Fibroblast of mammary gland (primary cell): Measurements from ENCODE around the gene PHAF1.

Experiments
- DNase-seq: peaks from one replicate; pipeline ENCODE4 v3.0.0-alpha.2; 2010; ENCODE audit warnings: low read depth
- H3K4me3 ChIP-seq: 2 replicates; pipeline ENCODE4 v1.5.1; 2011; ENCODE audit warnings: low read depth, mild to moderate bottlenecking, low read length, moderate library complexity; ENCODE audit not compliant: control insufficient read depth
- TF ChIP-seq, protein P1 (sequence below): conservative IDR thresholded peaks from 2 replicates; pipeline ENCODE4 v1.5.1; 2011; ENCODE audit warnings: low read depth, low read length, inconsistent platforms; ENCODE audit not compliant: control insufficient read depth, insufficient read depth

PHAF1 gene

GRCh38 chr16:67194260-67194659 lies 84.5 kb downstream of the PHAF1 start:
- TF ChIP-seq, protein P1, sequence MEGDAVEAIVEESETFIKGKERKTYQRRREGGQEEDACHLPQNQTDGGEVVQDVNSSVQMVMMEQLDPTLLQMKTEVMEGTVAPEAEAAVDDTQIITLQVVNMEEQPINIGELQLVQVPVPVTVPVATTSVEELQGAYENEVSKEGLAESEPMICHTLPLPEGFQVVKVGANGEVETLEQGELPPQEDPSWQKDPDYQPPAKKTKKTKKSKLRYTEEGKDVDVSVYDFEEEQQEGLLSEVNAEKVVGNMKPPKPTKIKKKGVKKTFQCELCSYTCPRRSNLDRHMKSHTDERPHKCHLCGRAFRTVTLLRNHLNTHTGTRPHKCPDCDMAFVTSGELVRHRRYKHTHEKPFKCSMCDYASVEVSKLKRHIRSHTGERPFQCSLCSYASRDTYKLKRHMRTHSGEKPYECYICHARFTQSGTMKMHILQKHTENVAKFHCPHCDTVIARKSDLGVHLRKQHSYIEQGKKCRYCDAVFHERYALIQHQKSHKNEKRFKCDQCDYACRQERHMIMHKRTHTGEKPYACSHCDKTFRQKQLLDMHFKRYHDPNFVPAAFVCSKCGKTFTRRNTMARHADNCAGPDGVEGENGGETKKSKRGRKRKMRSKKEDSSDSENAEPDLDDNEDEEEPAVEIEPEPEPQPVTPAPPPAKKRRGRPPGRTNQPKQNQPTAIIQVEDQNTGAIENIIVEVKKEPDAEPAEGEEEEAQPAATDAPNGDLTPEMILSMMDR, result no peak
- H3K4me3 ChIP-seq, result no peak overlapping the region
- DNase-seq, result no peak

DNA sequence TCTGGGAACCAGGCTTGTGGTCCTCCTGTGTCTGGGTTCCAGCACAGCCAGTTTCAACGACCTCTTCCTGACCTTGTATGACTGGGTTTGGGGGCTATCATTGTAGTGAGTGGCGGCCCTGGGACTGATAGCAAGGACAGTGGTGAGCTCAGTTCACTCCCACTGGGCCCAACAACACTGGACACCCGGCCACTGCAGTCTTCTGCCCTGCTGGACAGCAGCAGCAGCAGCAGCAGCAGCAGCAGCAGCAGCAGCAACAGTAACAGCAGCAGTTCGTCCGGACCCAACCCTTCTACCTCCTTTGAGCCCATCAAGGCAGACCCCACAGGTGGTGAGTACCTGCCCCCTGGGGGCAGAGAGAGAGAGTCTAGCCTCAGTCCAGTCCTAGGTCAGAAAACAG lies 85.9 kb downstream of the PHAF1 start:
- TF ChIP-seq, protein P1, result no peak
- no peak for DNase-seq
- H3K4me3 ChIP-seq, result no peak overlapping the region

DNA sequence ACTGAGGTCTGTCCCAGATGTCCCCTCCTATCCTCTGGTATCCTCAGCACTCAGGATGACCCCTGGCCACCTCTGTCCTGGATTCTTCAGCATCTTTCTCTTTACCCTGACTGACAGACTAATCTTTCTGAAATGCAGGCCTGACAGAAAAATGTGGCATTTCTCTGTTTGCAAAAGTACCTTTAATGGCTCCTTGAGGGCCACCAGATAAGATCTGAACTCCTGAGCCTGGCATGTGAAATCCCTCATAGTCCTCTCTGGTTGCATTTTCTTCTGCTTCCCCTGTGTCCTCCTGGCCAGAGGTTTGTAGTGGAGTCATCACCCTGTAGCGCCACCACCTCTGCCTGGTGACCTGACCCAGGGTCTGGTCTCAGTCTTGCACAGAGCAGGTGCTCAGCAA lies 87.1 kb downstream of the PHAF1 start:
- H3K4me3 ChIP-seq, result no peak overlapping the region
- TF ChIP-seq, protein P1, result no peak
- DNase-seq, result no peak

DNA sequence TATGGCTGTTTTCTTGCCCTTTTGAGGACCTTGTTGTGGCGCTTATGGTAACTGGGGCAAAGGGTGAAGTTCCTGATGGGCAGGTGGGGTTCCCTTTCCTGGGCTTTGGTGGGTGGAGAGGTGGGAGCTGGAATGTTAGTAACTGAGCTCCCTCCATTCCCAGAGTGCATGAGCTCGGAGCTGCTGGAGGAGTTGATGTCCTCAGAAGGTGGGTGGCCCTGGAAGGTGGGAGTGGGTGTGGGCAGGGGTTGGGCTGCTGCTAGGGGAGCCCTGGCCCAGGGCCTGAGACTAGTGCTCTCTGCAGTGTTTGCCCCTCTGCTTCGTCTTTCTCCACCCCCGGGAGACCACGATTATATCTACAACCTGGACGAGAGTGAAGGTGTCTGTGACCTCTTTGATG lies 88.0 kb downstream of the PHAF1 start:
- TF ChIP-seq, protein P1, result no peak
- no peak overlapping the region for H3K4me3 ChIP-seq
- DNase-seq, result no peak
